Esophagus mucosa (tissue), 1 donor: ENCODE results near the gene SETD6. TPM values are rescaled to one million over a fixed set of nuclear protein-coding genes. Genes with fewer than 3 reads are reported as not detected.

Source experiments
- ATAC-seq: fragments of 200-7000 bp; cut with Tn5 transposase; one replicate; pipeline ENCODE4 v1.9.1; 2020
- total RNA-seq: library from RNA; stranded (reverse); gene quantifications from one replicate; pipeline ENCODE4 v1.2.4, GENCODE V29; 2023
- donor health status: DM: yes; HTN: yes; CAD: no.

Gene SETD6
- total RNA-seq, 1 donor from 2014 or later = 11.7 TPM

DNA sequence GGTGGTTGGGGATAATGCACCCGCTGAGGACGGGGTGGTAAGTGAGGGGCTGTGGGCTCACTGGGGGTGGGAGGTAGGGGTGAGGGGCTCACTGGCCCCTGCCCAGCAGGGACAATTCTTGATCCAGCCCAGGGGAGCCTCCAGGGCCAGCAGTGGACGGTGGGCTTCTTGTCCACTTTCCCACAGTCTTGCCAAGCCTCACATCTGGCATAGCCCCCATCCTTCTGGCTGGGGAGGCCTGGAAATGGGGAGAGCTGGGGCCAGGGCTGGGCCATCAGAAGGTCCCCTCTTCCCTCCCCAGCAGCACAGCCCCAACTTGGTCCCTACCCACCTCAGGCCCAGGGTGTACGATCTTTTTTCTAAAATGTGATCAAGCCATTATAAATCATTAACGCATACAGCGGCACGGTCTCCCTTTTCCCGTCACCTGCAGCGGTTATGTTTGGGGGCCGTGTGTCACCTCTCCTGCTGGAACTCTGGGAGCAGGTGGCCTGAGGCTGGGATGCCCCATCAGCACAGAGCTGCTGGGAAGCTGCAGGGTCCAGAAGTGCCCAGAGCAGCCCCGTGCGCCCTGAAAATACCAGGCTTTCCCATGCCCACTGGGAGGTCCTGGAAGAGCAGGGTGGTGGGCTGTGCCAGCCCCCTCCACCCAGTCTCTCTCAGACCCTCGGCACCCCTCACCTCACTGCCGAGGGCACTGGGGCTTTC, 7.2 kb upstream of the SETD6 start:
- ATAC-seq = no peak

DNA sequence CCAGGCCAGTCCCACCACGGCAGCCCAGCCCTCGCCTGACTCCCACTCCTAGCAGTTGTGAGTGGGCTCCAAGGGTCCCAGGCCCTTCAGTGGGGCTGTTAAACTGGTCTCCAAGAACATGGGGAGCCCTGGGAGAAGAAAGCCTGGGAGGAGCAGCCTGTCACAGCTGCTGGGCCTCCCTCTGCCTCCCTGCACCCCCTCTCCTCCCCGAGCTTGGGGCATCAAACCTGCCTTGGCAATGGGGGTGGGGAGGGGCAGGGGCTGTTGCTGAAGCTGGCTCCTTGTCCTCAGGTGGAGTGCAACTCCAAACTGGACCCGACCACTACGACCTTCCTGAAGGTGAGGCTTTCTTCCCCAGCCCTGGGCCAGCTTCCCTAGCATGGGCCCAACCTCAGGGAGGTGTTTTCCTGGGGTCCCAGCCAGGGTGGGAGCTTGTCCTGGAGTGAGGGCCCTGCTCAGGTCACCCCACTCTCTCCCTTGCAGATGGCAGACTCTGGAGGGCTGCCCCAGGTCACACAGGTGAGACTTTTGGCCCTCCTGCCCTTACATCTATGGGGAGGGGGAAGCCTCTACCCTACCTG, 6.6 kb upstream of the SETD6 start:
- no peak for ATAC-seq

DNA sequence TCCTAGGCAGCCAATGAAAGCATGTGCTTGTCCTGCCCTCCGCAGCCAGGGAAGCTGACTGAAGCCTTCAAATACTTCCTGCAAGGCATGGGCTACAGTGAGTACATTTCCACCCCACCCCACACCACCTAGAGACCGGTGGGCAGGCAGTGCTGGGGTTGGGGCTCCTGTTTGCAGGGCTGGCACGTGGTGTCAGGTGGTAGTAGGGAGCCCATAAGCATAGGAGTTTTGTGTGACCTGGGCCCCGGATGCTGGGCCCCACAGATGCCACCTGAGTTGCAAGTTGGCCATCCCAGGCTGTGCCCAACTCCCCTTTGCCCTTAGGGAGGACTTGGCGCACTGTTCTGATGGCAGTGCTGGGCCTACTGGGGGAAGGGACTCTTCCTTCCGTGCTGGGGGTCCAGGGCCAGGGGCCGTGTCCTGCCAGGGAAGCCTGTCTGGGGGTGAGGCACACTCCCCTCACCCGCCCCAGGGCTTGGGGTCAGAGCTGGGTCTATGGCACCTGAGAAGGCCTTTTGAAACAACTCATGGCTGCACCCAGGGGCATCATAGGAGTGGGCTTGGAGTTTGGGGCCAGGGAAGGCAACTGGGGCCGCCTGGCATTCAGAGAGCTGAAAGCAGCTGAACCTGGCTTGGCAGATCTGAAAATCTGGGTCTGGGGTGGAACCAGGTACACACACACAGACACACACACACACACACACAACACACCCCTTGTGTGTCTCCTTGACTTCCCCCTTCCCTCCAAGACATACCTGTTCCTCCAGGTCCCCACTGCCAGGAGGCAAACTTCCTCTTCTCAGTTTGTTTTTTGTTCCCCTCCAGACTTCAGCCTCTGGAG, 5.8 kb upstream of the SETD6 start:
- ATAC-seq = no peak

DNA sequence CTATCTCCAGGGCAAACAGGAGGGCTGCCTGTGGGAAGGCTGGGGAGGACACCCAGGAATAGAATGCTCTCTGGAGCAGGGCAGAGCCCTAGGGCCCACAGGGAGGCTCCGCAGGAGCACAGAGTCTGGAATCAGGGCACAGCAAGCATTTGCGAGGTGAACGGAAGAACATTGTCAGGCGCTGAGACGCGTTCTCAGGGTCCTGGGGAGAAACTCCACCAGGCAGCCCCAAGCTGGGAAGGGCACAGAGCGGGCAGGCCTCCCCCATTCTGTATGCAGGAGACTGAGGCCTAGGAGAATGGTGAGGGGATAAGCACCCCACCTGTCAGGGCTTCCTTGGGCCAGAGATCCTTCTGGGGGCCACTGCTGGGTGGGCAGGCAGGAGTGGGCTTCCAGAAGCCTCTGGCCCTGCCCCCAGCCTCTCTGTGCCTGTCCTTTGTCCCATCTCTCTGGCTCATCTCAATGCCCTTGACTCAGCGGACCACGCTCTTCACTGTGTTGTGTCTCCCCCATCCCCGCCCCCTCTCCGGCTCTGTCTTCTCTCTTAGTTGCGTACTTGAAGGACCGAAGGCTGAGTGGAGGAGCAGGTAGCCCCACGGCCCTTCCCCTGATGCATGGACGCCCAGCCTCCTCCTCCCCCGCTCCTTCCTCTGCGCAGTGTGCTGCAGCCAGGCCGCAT, 5.1 kb upstream of the SETD6 start:
- ATAC-seq = no peak

DNA sequence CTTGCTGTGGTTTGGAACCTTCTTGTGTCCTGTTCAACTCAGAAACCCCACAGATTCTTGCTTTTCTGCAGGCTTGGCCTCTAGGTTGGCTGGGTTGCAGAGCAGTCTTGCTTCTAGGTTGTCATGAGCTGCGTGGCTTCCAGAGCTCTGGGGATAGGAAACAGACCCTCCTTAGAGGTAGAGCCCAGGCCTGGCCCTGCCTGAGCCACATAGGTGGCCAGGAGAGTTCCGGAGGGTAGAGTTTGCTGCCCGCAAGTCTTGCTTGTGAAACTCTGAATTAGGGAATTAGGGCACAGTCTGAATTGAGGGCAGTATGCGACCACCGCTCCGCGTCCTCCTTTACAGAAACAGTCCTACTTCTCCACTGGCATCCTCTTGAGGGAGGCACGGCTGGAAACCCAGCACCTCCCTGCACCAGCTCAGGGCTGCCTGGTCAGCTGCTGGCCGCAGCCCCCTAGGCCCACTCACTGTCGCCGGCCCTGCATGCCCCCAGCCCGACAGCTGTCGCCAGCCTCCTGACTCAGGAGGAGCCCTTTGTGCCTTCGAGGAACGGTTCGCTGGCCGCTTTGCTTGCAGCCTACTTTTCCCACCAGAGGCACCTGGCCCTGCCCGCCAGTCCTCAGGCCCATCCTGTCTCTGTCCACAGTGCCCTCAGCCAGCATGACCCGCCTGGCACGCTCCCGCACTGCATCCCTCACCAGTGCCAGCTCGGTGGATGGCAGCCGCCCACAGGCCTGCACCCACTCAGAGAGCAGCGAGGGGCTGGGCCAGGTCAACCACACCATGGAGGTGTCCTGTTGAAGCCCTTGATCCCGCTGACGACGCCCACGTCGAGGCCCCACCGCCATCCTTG, 4.3 kb upstream of the SETD6 start:
- no peak for ATAC-seq

DNA sequence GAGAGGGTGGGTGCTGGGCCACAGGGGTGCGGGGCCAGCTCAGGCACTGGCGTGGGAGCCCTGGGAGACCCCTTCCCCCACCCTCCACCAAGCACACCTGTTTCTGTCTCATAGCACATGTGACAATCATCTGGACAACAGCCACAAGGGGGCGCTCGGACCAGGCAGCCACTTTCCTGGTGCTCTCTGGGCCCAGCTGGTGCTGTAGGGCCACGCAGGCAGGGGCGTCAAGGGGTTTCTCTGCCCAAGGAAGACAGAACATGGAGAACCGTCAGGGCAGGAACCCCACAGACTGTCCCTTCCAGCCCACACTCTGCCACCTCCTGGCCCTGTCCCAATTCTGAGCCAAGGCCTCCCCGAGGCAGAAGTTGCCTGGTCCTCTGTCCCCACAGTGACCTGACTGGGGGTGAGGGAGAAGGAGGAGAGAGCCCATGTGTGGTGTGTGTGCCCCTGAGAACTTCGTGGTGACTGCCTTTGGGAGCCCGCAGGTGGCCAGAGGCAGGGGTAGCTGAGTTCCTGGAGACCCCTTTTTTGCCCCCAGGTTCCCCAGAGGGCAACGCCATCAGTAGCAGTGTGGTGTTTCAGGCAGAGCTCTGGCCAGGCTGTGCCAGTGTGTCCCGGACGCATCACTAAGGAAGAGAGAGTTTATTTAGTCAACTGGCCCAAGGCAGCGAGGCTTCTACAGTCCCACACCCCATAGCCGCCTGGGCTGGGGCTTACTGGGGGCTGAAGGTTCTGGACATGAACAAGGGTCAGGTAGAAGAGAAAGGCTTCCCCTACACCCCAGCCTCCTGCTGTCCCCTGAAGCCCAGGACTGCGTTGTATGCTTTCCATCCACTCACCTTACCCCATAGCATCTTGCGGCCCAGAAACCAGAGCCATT, 3.1 kb upstream of the SETD6 start:
- peak; percentile 2 for ATAC-seq

DNA sequence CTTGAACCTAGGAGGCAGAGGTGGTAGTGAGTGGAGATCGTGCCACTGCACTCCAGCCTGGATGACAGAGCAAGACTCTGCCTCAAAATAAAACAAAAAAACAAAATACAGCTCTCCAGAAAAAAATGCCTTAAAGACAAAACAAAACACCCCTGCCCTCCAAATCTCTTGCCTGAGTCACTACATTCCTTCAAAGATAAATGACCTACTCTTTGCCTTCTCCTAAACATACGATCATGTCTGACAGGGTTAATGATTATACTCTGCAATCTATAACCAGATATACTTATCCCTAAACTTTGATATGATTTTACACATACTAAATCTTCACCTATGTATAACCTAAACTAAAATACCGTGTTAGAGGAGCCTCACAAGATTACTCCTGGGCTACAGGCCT, 1.4 kb upstream of the SETD6 start:
- no peak for ATAC-seq

DNA sequence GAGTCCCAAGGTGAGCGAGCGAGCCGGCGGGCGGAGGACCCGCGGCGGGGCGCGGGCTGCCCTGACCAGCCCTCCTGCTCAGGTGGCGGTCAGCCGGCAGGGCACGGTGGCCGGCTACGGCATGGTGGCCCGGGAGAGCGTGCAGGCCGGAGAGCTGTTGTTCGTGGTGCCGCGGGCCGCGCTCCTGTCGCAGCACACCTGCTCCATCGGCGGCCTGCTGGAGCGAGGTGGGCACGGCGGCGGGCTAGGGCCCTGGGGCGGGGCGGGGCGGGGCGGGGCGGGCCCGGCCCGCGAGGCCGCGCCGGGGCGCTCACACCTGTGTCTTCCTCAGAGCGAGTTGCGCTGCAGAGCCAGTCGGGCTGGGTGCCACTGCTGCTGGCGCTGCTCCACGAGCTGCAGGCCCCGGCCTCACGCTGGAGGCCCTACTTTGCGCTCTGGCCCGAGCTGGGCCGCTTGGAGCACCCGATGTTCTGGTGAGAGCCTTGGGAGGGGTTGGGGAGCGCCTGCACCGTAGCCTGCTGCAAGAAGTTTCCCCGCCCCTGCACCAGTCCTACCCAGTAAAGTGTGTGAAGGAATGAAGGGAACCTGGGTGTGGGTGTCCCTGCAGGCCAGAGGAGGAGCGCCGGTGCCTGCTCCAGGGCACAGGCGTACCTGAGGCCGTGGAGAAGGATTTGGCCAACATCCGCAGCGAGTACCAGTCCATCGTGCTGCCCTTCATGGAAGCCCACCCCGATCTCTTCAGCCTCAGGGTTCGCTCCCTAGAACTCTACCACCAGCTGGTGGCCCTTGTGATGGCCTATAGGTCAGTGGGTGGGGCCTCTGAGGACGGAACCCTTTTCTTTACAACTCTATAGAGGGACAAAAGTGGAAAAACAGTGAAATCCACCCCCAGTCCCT, 802 bp downstream of the SETD6 start:
- ATAC-seq = peak; percentile 77

DNA sequence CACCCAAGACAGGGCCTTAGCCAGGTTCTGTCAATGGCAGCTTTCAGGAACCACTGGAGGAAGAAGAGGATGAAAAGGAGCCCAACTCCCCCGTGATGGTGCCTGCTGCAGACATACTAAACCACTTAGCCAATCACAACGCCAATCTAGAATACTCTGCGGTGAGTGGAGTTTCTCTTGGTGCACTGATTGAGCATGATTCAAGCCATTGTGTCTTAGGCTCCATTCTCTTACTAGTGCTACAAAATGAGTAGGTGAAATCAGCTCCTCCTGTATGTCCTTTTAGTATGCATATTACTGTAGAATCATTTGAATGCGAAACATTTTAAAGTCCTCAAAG, 1.4 kb downstream of the SETD6 start:
- no peak for ATAC-seq

DNA sequence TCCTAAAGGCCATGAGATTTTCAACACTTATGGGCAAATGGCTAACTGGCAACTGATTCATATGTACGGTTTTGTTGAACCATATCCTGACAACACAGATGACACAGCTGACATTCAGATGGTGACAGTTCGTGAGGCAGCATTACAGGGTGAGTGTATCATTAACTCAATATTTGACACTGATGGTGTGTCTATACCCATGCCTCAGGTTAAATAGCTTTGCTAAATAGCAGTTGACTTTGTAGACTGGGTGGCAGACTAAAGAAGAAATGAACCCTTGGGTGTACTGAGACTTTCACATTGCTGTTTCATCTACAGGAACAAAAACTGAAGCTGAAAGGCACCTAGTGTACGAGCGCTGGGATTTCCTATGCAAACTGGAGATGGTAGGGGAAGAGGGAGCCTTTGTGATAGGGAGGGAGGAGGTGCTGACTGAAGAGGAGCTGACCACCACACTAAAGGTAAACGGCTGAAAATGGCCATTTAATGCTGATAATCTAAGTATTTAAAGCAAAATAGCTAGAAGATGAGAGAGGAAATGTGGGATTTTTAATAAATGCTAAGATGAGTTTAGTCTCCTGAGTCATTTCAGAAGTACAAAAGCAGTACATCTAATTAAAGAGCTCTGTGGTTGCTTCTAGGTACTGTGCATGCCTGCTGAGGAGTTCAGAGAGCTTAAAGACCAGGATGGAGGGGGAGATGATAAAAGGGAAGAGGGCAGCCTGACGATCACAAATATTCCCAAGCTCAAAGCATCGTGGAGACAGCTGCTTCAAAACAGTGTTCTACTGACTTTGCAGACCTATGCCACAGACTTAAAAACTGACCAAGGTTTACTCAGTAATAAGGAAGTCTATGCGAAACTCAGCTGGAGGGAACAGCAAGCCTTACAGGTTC, 3.0 kb downstream of the SETD6 start:
- ATAC-seq = no peak

DNA sequence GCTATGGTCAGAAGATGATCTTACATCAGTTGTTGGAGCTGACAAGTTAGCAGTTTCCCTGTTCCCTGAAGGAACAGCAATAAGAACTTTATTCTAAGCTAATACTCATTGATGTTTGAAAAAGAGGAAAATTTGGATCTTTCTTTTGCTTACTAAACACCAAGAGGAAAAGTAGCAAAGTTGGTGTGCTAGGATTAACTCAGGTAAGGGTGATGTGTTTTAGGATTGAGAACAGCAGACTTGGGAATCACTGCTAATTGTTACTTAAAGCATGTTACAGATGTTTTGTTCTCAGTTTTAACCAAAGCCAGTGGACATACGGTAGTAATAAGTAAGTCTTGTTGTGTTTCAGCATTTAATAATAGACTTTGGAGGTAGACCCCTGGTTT, 3.7 kb downstream of the SETD6 start:
- ATAC-seq = no peak

DNA sequence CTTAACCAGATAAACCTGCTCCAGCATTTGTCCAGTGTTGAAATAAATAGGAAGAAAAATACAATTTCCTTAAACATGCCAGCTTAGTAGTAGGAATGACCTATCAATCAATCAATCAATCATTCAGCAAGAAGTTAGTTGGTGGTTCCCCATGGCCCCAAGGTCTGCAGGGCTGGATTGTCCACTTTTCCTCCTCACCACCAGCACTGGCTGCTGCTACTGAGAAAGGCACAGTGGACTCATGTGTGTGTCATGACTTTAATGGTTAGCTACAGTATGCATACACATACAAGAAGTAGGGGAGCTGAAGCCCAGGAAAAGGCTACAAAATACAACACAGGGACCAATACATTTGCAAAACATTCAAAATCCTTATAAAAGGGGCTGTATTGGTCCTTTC, 4.4 kb downstream of the SETD6 start:
- ATAC-seq = no peak

DNA sequence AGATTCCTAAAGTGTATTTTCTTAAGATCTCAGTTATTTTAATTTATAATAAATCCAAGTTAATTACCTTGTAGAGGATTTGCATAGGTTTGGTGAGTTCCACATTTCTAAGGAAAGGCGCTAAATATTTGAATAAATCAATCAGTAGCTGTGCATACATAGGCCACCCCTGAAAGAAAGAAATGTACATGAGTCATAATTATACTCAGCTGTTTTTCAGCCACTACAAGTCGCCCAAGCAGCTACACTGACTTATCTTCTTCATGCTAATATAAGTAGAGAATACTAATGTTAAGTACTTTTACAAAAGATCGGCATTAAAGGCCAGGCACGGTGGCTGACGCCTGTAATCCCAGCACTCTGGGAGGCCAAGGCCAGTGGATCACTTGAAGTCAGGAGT, 14.9 kb downstream of the SETD6 start:
- no peak for ATAC-seq

DNA sequence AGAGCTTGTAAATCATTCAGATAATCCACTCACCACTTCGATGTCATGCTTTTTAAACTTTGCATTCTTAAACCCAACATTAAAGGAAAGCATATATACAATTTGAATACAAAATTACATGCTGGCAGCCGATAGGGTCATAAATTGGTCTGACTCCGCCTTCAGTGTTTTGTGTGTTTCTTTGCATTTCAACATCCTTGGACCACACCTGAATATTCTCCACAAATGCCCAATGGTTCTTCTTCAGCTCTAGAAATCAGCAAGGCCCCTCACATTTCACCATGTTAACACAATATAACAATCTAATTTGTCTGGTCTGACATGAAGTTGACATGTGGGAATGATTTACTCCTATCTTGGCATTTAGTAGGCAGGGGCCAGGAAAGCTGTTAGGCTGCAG, 17.1 kb downstream of the SETD6 start:
- no peak for ATAC-seq

DNA sequence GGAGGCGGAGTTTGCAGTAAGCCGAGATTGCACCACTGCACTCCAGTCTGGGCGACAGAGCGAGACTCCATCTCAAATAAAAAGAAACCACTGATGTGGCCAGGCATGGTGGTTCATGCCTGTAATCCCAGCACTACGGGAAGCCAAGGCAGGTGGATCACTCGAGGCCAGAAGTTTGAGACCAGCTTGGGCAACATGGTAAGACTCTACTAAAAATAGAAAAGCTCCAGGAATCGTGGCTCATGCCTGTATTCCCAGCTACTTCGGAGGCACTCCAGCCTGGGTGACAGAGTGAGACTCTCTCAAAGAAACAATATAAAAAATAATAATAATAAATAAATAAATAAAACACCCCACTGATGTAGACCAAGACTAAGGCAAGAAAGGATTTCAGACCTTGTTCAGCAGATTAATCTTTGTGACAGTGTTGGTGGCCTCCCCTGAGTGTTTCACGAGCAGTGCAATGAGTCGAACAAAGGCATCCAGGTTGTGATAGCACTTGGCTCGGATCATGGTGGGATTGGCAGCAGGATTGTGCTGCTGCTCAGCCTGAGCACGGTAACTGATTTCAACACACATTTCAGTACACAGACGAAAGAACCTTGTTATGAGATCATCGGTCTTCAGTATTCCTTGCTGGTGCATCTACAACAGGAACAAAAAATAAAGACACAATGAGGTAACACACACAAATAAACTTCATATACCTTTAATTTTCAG, 18.6 kb downstream of the SETD6 start:
- no peak for ATAC-seq

DNA sequence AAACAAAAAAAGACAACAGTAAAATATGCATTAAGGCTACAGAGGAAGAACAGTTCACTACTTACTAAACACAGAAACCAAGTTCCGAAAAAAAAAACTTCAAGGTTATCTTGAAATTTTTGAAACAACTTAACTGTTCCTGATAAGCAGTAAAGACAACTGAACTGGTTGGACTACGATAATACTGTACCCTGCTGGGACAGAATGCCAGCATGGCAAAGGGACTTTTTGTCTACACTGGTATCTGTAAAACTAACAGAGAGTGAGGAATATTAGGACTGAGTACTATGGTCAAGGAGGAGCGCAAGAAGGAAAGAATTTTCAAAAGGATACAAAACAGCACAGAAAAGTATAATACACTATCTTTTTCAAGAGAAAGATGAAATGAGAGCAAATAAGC, 19.8 kb downstream of the SETD6 start:
- no peak for ATAC-seq

DNA sequence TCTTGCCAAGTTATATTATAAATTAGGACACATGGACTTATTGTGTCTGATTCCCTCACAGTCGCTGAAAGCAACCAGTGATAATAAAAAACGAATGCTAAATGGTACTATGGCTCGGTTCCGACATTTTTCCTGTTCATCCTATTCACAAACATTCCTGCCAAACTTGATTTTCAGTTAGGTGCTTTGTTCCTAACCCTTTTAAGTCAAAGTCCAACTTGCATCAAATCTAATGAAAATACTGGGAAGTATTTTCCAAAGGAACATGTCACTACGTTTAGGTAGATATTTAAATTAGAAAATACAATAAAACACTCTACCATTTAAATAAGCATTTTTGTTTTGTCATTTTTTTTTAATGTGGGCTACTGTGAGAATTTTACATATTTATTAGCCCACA, 21.0 kb downstream of the SETD6 start:
- no peak for ATAC-seq

DNA sequence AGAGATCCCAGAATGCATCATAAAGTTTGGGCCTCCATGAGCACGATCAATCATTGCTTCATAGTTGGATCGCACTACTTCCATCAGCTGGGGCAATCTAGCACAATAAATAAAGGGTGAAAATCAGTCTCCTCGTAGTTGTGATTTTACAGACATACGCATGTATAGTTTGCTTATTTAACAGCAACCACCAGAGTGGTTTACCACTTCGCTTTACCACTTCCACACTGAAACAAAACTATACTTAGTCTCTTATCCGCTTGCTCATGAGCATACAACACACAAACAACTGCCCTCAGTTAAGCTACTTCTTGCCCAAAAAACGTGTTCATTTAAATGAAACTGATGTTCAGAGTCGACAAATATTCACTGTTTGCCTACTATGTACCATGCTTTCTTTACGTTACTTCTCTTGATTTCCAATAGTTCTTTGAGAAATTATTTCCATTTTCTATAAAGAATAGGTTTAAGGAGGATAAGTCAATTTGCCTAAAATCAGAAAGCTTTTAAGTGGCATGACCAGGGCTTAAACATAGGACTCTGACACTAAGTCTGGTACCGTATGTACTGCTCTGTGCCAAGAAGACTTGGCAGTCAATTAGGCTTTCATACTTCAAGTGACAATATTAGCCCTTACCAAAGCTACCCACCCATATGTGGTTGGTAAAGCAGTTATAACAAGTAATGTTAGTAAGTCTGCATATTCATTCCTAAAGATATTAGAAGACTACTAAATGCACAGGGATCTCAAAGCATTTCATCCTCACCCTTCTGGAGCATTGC, 22.0 kb downstream of the SETD6 start:
- ATAC-seq = no peak
